WI38 (cell line): ENCODE data around the gene ELAVL4.

Experiments used
- H3K4me3 ChIP-seq: 2 replicates; pipeline ENCODE4 v1.5.1; 2011; ENCODE audit warnings: low read depth, mild to moderate bottlenecking, control low read depth, low read length
- CTCF ChIP-seq: IDR thresholded peaks from 2 replicates; pipeline ENCODE4 v1.5.1; 2012; ENCODE audit warnings: low read depth, mild to moderate bottlenecking, control low read depth, low read length

ELAVL4 gene

GRCh38 chr1:50105433-50105832, 3.3 kb upstream of the ELAVL4 start:
- TF ChIP-seq CTCF: no peak
- H3K4me3 ChIP-seq: no peak overlapping the region

GRCh38 chr1:50106095-50106761, 2.5 kb upstream of the ELAVL4 start:
- no peak overlapping the region for H3K4me3 ChIP-seq

GRCh38 chr1:50109116-50109515, 396 bp downstream of the ELAVL4 start:
- TF ChIP-seq CTCF: no peak
- H3K4me3 ChIP-seq: no peak overlapping the region

More at GRCh38 chr1:50106095-50106761, 2.5 kb upstream of the ELAVL4 start:
- TF ChIP-seq CTCF: no peak

- no peak for TF ChIP-seq CTCF
- no peak overlapping the region for H3K4me3 ChIP-seq
Observed at GRCh38 chr1:50109647-50110075, 941 bp downstream of the ELAVL4 start.

- H3K4me3 ChIP-seq: no peak overlapping the region
- no peak for TF ChIP-seq CTCF
Observed at GRCh38 chr1:50110151-50110550, 1.4 kb downstream of the ELAVL4 start.

- H3K4me3 ChIP-seq: no peak overlapping the region
- TF ChIP-seq CTCF: no peak
Observed at GRCh38 chr1:50110656-50111055, 1.9 kb downstream of the ELAVL4 start.

GRCh38 chr1:50111503-50111902, 2.8 kb downstream of the ELAVL4 start:
- no peak for TF ChIP-seq CTCF
- H3K4me3 ChIP-seq: no peak overlapping the region
